GM19043 (cell line): Measurements from ENCODE around the gene RUFY1.

ENCODE experiments used
- ATAC-seq: cut with Tn5 transposase; IDR thresholded peaks from one replicate; pipeline ENCODE4 v1.9.1; 2021; ENCODE audit warnings: low read depth; ENCODE audit not compliant: unreplicated experiment

RUFY1 gene

DNA sequence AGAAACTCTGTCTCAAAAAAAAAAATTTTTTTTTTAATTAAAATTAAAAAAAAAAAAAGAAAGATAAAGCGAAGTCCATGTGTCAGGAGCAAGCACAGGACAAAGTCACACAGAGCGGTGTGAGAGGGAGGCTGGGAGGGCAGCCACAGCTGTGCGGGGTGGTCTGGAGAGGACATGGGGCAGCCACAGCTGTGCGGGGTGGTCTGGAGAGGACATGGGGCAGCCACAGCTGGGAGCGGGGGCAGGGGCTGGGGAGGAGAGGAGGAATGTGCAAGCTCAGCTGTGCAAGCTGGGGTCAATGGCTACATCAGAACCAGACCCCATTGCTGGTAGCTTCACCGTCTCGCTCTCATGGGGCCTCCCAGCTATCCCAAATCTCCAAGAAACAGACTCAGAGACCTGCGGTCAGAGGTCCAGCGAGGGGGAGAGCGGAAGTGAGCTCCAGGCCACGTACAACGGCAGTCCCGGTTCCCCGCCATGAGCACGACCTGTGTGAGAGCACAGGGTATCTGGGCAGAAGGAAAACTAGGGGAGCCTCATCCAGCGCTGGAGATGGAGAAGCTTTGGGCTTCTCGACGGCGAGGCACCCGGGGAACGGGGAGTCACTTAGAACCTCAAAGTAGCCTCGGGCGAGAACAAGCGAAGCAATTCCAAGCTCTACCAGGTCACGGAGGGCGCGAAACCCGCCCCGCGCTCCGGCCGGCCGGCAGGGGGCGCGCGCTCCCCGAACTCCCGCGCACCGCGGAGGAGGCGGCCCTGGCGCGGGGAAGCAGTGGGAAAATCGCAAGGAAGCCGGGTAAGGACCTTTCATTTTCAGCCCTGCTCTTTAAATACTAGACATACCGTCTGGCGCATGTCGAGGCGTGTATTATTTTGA lies 107.2 kb downstream of the RUFY1 start:
- peak; percentile 77 for ATAC-seq

DNA sequence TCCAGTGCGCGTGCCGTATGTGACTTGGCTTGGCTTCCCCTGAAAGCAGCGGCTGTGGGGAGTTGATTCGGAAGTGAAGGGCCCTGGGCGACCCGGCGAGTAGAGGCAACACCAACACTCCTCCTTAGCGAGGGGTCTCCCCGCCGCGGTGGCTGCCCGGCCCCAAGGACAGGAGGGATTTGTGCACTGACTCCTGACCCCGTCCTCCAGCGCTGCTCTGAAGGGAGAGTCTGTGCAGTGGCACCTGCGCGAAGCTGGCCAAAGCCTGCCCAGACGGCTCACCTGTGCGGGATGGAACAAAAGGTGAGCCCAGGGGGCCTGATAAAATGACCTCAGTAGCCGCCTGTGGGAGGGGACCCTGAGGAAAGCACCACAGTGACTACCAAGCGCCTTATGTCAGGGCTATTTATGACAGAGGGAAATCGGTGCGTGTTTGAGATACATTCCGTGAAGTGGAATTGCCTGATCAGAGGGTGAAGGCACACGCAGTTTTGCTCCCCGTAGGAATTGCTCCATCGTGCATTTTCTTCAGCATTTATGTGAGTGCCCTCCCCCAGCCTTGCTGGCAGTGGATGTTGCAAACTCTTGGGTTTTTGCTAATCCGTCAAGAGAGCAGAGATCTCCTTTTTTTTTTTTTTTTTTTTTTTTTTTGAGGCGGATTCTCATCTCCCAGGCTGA lies 108.0 kb downstream of the RUFY1 start:
- ATAC-seq = peak; percentile 51
